NT2/D1 (cell line): Measurements from ENCODE around the gene COL5A3.
"Not testable (repeated sequence)": the region's sequence is repeated elsewhere in the genome, so short reads cannot be mapped to it uniquely, and the experiment has no call there.

ENCODE experiments used
- DNase-seq: peaks from one replicate; pipeline ENCODE4 v3.0.0-alpha.2; 2011; ENCODE audit warnings: low read depth, low spot score
- H3K27me3 ChIP-seq: 2 replicates; pipeline ENCODE4 v1.6.0; 2011; ENCODE audit warnings: mild to moderate bottlenecking; ENCODE audit not compliant: insufficient read length, insufficient read depth
- H3K36me3 ChIP-seq: 2 replicates; pipeline ENCODE4 v1.6.1; 2011; ENCODE audit warnings: mild to moderate bottlenecking, low read length, mixed read lengths; ENCODE audit not compliant: insufficient read depth, insufficient read length
- H3K4me1 ChIP-seq: 2 replicates; pipeline ENCODE4 v1.5.1; 2011; ENCODE audit not compliant: insufficient read depth, insufficient read length
- H3K4me3 ChIP-seq: 2 replicates; pipeline ENCODE4 v1.5.1; 2011; ENCODE audit warnings: low read depth; ENCODE audit not compliant: insufficient read length
- H3K9ac ChIP-seq: 2 replicates; pipeline ENCODE4 v1.6.0; 2011; ENCODE audit warnings: low read depth; ENCODE audit not compliant: insufficient read length
- H3K9me3 ChIP-seq: 2 replicates; pipeline ENCODE4 v1.5.1; 2011; ENCODE audit warnings: mild to moderate bottlenecking, low read length; ENCODE audit not compliant: insufficient read depth
- SUZ12 ChIP-seq: IDR thresholded peaks from 2 replicates; pipeline ENCODE4 v1.6.1; 2011; ENCODE audit not compliant: insufficient read length, insufficient read depth; ENCODE audit errors: extremely low read depth
- YY1 ChIP-seq: IDR thresholded peaks from 2 replicates; pipeline ENCODE4 v1.6.1; 2011; ENCODE audit not compliant: insufficient read length, insufficient read depth
- ZNF274 ChIP-seq: IDR thresholded peaks from 2 replicates; pipeline ENCODE4 v1.6.1; 2011; ENCODE audit warnings: mild to moderate bottlenecking, low read depth, low read length

Gene COL5A3

GRCh38 chr19:10037367-10037766, 27.1 kb upstream of the COL5A3 start:
- DNase-seq: no peak
- Histone ChIP-seq H3K4me3 (no peak overlapping the region), H3K9ac (no peak overlapping the region), H3K4me1 (no peaks in the 10 kb centered on the region), H3K9me3 (peaks cover 18% of the 10 kb centered on the region), H3K27me3 (peaks cover 16% of the 10 kb centered on the region), H3K36me3 (no peaks in the 10 kb centered on the region)
- TF ChIP-seq SUZ12: no peak
- TF ChIP-seq ZNF274: no peak
- TF ChIP-seq YY1: no peak

GRCh38 chr19:10036601-10037071, 26.3 kb upstream of the COL5A3 start:
- H3K27me3 ChIP-seq: peaks cover 16% of the 10 kb centered on the region
- H3K36me3 ChIP-seq: no peaks in the 10 kb centered on the region
- H3K9ac ChIP-seq: no peak overlapping the region
- DNase-seq: no peak
- H3K4me3 ChIP-seq: no peak overlapping the region
- peaks cover 11% of the 10 kb centered on the region for H3K9me3 ChIP-seq
- TF ChIP-seq ZNF274: no peak
- no peak for TF ChIP-seq SUZ12
- no peak for TF ChIP-seq YY1
- H3K4me1 ChIP-seq: no peaks in the 10 kb centered on the region

GRCh38 chr19:10033614-10034013, 23.3 kb upstream of the COL5A3 start:
- H3K9me3 ChIP-seq: no peaks in the 10 kb centered on the region
- no peak for DNase-seq
- H3K9ac ChIP-seq: no peak overlapping the region
- no peaks in the 10 kb centered on the region for H3K4me1 ChIP-seq
- H3K4me3 ChIP-seq: no peak overlapping the region
- H3K27me3 ChIP-seq: peaks cover 11% of the 10 kb centered on the region
- no peaks in the 10 kb centered on the region for H3K36me3 ChIP-seq
- TF ChIP-seq YY1: no peak
- no peak for TF ChIP-seq ZNF274
- no peak for TF ChIP-seq SUZ12

- Histone ChIP-seq H3K9ac (peak overlapping the region; percentile 43), H3K27me3 (peaks cover 2% of the 10 kb centered on the region), H3K4me3 (no peak overlapping the region), H3K36me3 (no peaks in the 10 kb centered on the region), H3K4me1 (no peaks in the 10 kb centered on the region), H3K9me3 (no peaks in the 10 kb centered on the region)
- no peak for TF ChIP-seq YY1
- no peak for TF ChIP-seq SUZ12
- TF ChIP-seq ZNF274: no peak
- peak; percentile 96 for DNase-seq
Observed at GRCh38 chr19:10027158-10027997, 17.1 kb upstream of the COL5A3 start.

- TF ChIP-seq SUZ12: no peak
- TF ChIP-seq ZNF274: no peak
- TF ChIP-seq YY1: no peak
- Histone ChIP-seq H3K4me3 (no peak overlapping the region), H3K36me3 (no peaks in the 10 kb centered on the region), H3K9me3 (no peaks in the 10 kb centered on the region), H3K9ac (no peak overlapping the region), H3K4me1 (no peaks in the 10 kb centered on the region), H3K27me3 (peaks cover 2% of the 10 kb centered on the region)
- no peak for DNase-seq
Observed at GRCh38 chr19:10026744-10027143, 16.4 kb upstream of the COL5A3 start.

GRCh38 chr19:10023096-10023495, 12.8 kb upstream of the COL5A3 start:
- H3K4me3 ChIP-seq, H3K9ac ChIP-seq, H3K36me3 ChIP-seq, DNase-seq, H3K4me1 ChIP-seq, H3K27me3 ChIP-seq, H3K9me3 ChIP-seq: not testable (repeated sequence)

GRCh38 chr19:10021863-10022262, 11.6 kb upstream of the COL5A3 start:
- no peaks in the 10 kb centered on the region for H3K4me1 ChIP-seq
- peaks cover 2% of the 10 kb centered on the region for H3K27me3 ChIP-seq
- no peaks in the 10 kb centered on the region for H3K36me3 ChIP-seq
- no peak for DNase-seq
- TF ChIP-seq YY1 (no peak), ZNF274 (no peak), SUZ12 (no peak)
- no peaks in the 10 kb centered on the region for H3K9me3 ChIP-seq
- H3K9ac ChIP-seq: no peak overlapping the region
- H3K4me3 ChIP-seq: no peak overlapping the region

GRCh38 chr19:10021446-10021845, 11.1 kb upstream of the COL5A3 start:
- DNase-seq: no peak
- Histone ChIP-seq H3K4me3 (no peak overlapping the region), H3K36me3 (no peaks in the 10 kb centered on the region), H3K27me3 (no peaks in the 10 kb centered on the region), H3K4me1 (no peaks in the 10 kb centered on the region), H3K9me3 (no peaks in the 10 kb centered on the region), H3K9ac (no peak overlapping the region)
- TF ChIP-seq ZNF274 (no peak), SUZ12 (no peak), YY1 (no peak)
